HG03558 (cell line): ENCODE data around the gene TYW5.

Experiments used
- ATAC-seq: cut with Tn5 transposase; IDR thresholded peaks from one replicate; pipeline ENCODE4 v1.9.1; 2021; ENCODE audit warnings: moderate number of reproducible peaks; ENCODE audit not compliant: unreplicated experiment; ENCODE audit errors: extremely low read depth

TYW5 gene

GRCh38 chr2:199955339-199956061, at the start of gene TYW5, which contains the start of gene MAIP1:
TYW5 (minus strand) TSS chr2:199955491; CDS start chr2:199955470, 21 bp downstream.
MAIP1 (plus strand) TSS chr2:199955582; CDS start chr2:199955799, 217 bp downstream.
- peak; percentile 66 for ATAC-seq

- no peak for ATAC-seq
Observed at GRCh38 chr2:200003444-200003843, 48.2 kb upstream of the TYW5 start.

GRCh38 chr2:200000444-200001163, 45.3 kb upstream of the TYW5 start:
- no peak for ATAC-seq

- no peak for ATAC-seq
Observed at GRCh38 chr2:199999166-199999565, 43.9 kb upstream of the TYW5 start.

GRCh38 chr2:199997296-199997695, 42.0 kb upstream of the TYW5 start:
- no peak for ATAC-seq

GRCh38 chr2:199994896-199995295, 39.6 kb upstream of the TYW5 start:
- ATAC-seq = no peak

GRCh38 chr2:199994371-199994770, 39.1 kb upstream of the TYW5 start:
- no peak for ATAC-seq

- ATAC-seq = no peak
Observed at GRCh38 chr2:199992296-199992695, 37.0 kb upstream of the TYW5 start.

- no peak for ATAC-seq
Observed at GRCh38 chr2:199991691-199992090, 36.4 kb upstream of the TYW5 start.

GRCh38 chr2:199989822-199990221, 34.5 kb upstream of the TYW5 start:
- no peak for ATAC-seq

- ATAC-seq = no peak
Observed at GRCh38 chr2:199988151-199988550, 32.9 kb upstream of the TYW5 start.

GRCh38 chr2:199987586-199987985, 32.3 kb upstream of the TYW5 start:
- ATAC-seq = no peak

- ATAC-seq = peak; percentile 70
Observed at GRCh38 chr2:199985625-199986207, 30.4 kb upstream of the TYW5 start.

GRCh38 chr2:199984755-199985154, 29.5 kb upstream of the TYW5 start:
- ATAC-seq = no peak

- no peak for ATAC-seq
Observed at GRCh38 chr2:199984159-199984558, 28.9 kb upstream of the TYW5 start.

- ATAC-seq = no peak
Observed at GRCh38 chr2:199983534-199983933, 28.2 kb upstream of the TYW5 start.

GRCh38 chr2:199982126-199982843, 27.0 kb upstream of the TYW5 start:
- ATAC-seq = no peak

- ATAC-seq = no peak
Observed at GRCh38 chr2:199979832-199980628, 24.7 kb upstream of the TYW5 start.

GRCh38 chr2:199979398-199979797, 24.1 kb upstream of the TYW5 start:
- ATAC-seq = no peak

GRCh38 chr2:199977984-199978415, 22.7 kb upstream of the TYW5 start:
- ATAC-seq = peak; percentile 70
